OCI-LY3 (cell line): Measurements from ENCODE around the gene VSX2.

Experiments
- H2AFZ ChIP-seq: fragments of 200-600, 300-600 bp; shearing (Covaris generic); 2 replicates; pipeline ENCODE4 v1.6.0; 2014; ENCODE audit warnings: antibody characterized with exemption, low read depth, low read length
- H3K27ac ChIP-seq: fragments of 200-600, 300-600 bp; sonication (generic); 2 replicates; pipeline ENCODE4 v1.5.1; 2014; ENCODE audit warnings: mild to moderate bottlenecking, low read length, moderate library complexity, mixed read lengths
- H3K27me3 ChIP-seq: fragments of 200-600, 300-600 bp; sonication (generic); 2 replicates; pipeline ENCODE4 v1.6.1; 2014; ENCODE audit warnings: low read depth, low read length, mixed read lengths
- H3K36me3 ChIP-seq: fragments of 200-600, 300-600 bp; sonication (generic); replicated peaks from 2 replicates; pipeline ENCODE3; 2014; ENCODE audit warnings: low read depth, low read length, mixed read lengths
- H3K4me1 ChIP-seq: fragments of 300-600, 200-600 bp; sonication (generic); 2 replicates; pipeline ENCODE4 v1.6.1; 2014; ENCODE audit warnings: low read length, mixed read lengths
- H3K4me2 ChIP-seq: fragments of 200-600, 300-600 bp; sonication (generic); 2 replicates; pipeline ENCODE4 v1.6.1; 2014; ENCODE audit warnings: low read length, mixed read lengths
- H3K4me3 ChIP-seq: fragments of 300-600, 200-600 bp; sonication (generic); 2 replicates; pipeline ENCODE4 v1.5.1; 2014; ENCODE audit warnings: antibody characterized with exemption, mild to moderate bottlenecking, low read length, moderate library complexity
- H3K79me2 ChIP-seq: fragments of 300-600, 200-600 bp; shearing (Covaris generic); 2 replicates; pipeline ENCODE4 v1.6.1; 2014; ENCODE audit warnings: mild to moderate bottlenecking, low read length, mixed read lengths
- H3K9ac ChIP-seq: fragments of 300-600, 200-600 bp; shearing (Covaris generic); 2 replicates; pipeline ENCODE4 v1.6.0; 2014; ENCODE audit warnings: mild to moderate bottlenecking, low read length, moderate library complexity
- H3K9me3 ChIP-seq: fragments of 200-600, 300-600 bp; shearing (Covaris generic); 2 replicates; pipeline ENCODE4 v1.6.1; 2014; ENCODE audit warnings: low read length, mixed read lengths; ENCODE audit not compliant: insufficient read depth
- H4K20me1 ChIP-seq: fragments of 200-600, 300-600 bp; sonication (generic); 2 replicates; pipeline ENCODE4 v1.6.1; 2016; ENCODE audit warnings: low read length, mixed read lengths; ENCODE audit not compliant: insufficient read depth
- EZH2phosphoT487 ChIP-seq: fragments of 200-600 bp; shearing (Covaris generic); IDR thresholded peaks from 2 replicates; pipeline ENCODE4 v1.6.1; 2018; ENCODE audit warnings: antibody characterized with exemption, mixed run types, low read depth
- TF ChIP-seq, protein P1 (sequence below): fragments of 200-600, 300-600 bp; sonication (generic); IDR thresholded peaks from 2 replicates; pipeline ENCODE4 v1.5.1; 2014; ENCODE audit warnings: antibody characterized with exemption, low read length, low read depth

The VSX2 gene

DNA sequence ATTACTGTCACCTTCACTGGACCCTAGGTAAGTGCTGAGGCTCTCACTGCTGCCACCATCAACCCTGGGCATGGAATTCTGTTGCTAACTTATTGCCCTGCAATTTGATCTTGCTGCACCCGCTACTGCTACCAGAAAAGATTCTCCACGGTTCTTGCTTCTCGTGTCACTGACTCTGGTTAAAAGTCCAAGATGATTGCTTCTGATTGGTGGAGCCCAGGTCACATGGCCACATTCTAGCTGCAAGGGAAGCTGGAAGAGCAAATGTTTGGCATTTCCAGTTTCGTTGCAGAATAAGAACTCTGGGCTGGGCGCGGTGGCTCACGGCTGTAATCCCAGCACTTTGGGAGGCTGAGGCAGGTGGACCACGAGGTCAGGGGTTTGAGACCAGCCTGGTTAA lies 7.5 kb upstream of the VSX2 start:
- no peak for TF ChIP-seq EZH2phosphoT487
- TF ChIP-seq, protein P1, sequence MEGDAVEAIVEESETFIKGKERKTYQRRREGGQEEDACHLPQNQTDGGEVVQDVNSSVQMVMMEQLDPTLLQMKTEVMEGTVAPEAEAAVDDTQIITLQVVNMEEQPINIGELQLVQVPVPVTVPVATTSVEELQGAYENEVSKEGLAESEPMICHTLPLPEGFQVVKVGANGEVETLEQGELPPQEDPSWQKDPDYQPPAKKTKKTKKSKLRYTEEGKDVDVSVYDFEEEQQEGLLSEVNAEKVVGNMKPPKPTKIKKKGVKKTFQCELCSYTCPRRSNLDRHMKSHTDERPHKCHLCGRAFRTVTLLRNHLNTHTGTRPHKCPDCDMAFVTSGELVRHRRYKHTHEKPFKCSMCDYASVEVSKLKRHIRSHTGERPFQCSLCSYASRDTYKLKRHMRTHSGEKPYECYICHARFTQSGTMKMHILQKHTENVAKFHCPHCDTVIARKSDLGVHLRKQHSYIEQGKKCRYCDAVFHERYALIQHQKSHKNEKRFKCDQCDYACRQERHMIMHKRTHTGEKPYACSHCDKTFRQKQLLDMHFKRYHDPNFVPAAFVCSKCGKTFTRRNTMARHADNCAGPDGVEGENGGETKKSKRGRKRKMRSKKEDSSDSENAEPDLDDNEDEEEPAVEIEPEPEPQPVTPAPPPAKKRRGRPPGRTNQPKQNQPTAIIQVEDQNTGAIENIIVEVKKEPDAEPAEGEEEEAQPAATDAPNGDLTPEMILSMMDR = no peak
- Histone ChIP-seq H3K27ac (no peak overlapping the region), H3K4me3 (no peak overlapping the region), H4K20me1 (no peaks in the 10 kb centered on the region), H3K4me1 (no peaks in the 10 kb centered on the region), H3K27me3 (peaks cover 21% of the 10 kb centered on the region; the same call in 1 of the 2 replicates), H3K9ac (no peak overlapping the region), H2AFZ (no peak overlapping the region), H3K9me3 (no peaks in the 10 kb centered on the region), H3K79me2 (no peaks in the 10 kb centered on the region), H3K36me3 (no peaks in the 10 kb centered on the region), H3K4me2 (no peak overlapping the region)

DNA sequence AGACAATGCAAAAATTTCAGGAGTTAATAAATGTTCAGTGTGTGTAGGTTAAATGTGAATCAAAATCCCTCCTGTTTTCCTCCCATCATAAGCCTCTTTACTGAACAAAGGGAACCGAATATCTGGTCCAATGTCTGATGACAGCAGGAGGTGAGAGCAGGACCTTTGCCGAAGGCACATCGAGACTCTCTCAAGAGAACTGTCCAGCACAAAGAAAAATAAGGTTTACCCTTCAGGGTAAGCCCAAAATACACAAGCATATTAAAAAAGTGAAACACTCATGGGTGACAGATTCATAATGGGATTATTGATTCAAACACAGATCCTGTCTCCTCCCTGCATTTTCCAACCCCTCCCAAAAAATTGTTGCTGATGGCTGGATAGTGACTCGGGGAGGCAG lies 4.2 kb upstream of the VSX2 start:
- no peak overlapping the region for H3K27ac ChIP-seq
- H3K9me3 ChIP-seq = no peaks in the 10 kb centered on the region
- H3K27me3 ChIP-seq = peaks cover 10% of the 10 kb centered on the region; the same call in 1 of the 2 replicates
- TF ChIP-seq, protein P1 = no peak
- TF ChIP-seq EZH2phosphoT487 = no peak
- H3K36me3 ChIP-seq = no peaks in the 10 kb centered on the region
- no peaks in the 10 kb centered on the region for H4K20me1 ChIP-seq
- H3K4me1 ChIP-seq = no peaks in the 10 kb centered on the region
- H3K4me2 ChIP-seq = no peak overlapping the region
- no peak overlapping the region for H3K4me3 ChIP-seq
- no peak overlapping the region for H3K9ac ChIP-seq
- H2AFZ ChIP-seq = no peak overlapping the region
- no peaks in the 10 kb centered on the region for H3K79me2 ChIP-seq

DNA sequence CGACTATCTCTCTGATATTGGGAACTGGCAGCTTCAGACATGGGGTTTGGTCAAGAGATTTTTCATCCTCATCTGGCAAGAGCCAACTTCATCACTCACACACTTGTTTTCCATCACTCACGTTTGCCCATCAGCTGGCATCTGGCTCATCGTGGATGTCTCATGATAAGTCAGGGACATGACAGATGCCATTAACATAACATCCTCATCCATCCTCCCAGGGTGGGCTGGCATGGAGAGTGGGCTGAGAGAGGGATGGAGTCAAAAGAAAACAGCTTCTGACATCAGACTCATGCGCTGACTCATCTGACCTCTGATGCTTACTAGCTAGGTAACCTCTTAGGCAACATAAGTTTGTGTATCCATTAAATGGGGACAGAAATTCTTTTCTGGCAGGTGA lies 1.8 kb upstream of the VSX2 start:
- H3K4me3 ChIP-seq = no peak overlapping the region
- H3K9me3 ChIP-seq = no peaks in the 10 kb centered on the region
- peaks cover 9% of the 10 kb centered on the region for H3K27me3 ChIP-seq
- H2AFZ ChIP-seq = no peak overlapping the region
- H3K79me2 ChIP-seq = no peaks in the 10 kb centered on the region
- H3K27ac ChIP-seq = no peak overlapping the region
- no peaks in the 10 kb centered on the region for H3K4me1 ChIP-seq
- H4K20me1 ChIP-seq = no peaks in the 10 kb centered on the region
- no peaks in the 10 kb centered on the region for H3K36me3 ChIP-seq
- no peak overlapping the region for H3K4me2 ChIP-seq
- H3K9ac ChIP-seq = no peak overlapping the region
- TF ChIP-seq, protein P1 = no peak
- TF ChIP-seq EZH2phosphoT487 = no peak

DNA sequence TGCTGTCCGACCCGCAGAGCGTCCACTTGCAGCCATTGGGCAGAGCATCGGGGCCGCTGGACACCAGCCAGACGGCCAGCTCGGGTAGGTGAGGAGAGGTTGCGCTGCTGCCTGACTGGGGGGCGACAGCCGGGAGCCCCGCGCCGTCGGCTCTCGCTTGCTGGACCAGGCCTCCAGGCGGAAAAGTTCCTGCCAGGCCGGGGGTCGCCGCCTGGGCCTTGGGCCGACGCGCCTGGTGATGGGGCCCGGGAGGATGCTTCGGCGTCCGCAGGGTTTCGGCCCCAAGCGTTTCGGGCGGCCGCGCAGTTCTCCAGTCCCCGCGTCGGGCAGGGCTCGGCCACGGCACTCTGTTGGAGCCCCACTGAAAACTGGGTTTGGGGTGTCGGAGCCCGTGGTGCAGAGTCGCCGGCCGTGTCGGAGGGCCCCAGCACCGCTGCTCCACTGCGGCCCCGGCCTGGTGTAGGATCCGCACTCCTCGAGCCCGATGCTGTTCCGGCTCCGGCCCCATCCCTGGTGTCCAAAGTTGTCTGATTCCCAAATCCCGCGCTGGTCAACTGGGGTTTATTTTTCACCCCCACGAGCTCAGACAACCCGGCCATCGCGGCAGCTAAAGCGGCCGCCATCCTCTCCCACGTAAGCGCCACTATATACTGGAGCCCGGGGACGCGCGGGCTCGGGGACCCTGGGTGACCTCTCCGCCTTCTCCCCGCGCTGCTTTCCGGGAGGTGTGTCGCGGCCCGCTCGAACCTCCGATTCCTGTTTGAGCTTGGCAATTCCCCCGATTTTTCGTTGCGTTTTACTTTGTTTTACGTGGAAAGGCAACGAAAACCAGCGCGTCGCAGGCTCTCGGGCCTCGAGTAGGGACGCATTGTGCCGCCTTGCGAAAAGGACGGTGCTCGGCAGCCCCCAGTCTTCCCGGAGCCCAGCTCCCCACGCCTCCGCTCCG lies 872 bp downstream of the VSX2 start:
- Histone ChIP-seq H3K4me2 (no peak overlapping the region), H3K9me3 (no peaks in the 10 kb centered on the region), H3K4me3 (no peak overlapping the region)

More for the DNA sequence above, 872 bp downstream of the VSX2 start:
- TF ChIP-seq, protein P1 = no peak
- TF ChIP-seq EZH2phosphoT487 = no peak
- Histone ChIP-seq H3K9ac (no peak overlapping the region), H2AFZ (no peak overlapping the region), H3K79me2 (no peaks in the 10 kb centered on the region), H3K4me1 (no peaks in the 10 kb centered on the region), H3K27ac (no peak overlapping the region), H3K36me3 (no peaks in the 10 kb centered on the region), H4K20me1 (no peaks in the 10 kb centered on the region), H3K27me3 (peaks cover 27% of the 10 kb centered on the region)
